NCI-H748 treated with DMSO at 0.1 percent for 48 hours (cell line): ENCODE results near the gene CLIC1.

Experiments used
- DNase-seq: peaks from one replicate; lab custom pipeline; 2025; lab: John Stamatoyannopoulos, UW

Gene CLIC1

GRCh38 chr6:31768363-31769257, 32.3 kb upstream of the CLIC1 start:
- DNase-seq: no peak

DNA sequence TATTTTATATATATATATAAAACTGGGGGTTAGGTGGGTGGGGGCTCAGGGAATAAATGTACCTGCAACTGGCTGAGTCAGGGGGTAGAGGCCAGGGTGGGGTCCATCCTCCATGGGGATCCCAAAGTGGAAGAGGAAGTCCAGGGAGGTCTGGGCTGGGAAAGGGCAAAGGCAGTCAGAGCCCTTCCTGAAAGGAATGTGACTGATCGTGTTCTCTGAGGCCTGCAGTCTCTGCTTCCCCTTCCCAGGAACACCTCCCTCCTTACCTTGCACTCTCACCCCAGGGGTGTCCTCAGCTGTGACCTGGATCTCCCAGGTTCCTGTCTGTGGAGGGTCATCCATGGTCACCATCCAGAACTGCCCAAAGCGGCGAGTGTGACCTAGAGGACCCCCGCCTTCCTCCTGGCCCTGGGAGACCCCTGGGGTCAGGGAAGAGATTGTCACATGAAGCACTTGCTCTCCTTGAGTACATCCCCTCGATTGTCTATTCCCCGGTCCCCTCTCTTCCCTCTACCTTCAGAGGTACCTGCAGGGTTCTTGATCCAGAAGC, 30.8 kb upstream of the CLIC1 start:
- no peak for DNase-seq

GRCh38 chr6:31765910-31766794, 29.8 kb upstream of the CLIC1 start:
- DNase-seq: no peak

GRCh38 chr6:31765559-31765909, 29.2 kb upstream of the CLIC1 start:
- DNase-seq: no peak

DNA sequence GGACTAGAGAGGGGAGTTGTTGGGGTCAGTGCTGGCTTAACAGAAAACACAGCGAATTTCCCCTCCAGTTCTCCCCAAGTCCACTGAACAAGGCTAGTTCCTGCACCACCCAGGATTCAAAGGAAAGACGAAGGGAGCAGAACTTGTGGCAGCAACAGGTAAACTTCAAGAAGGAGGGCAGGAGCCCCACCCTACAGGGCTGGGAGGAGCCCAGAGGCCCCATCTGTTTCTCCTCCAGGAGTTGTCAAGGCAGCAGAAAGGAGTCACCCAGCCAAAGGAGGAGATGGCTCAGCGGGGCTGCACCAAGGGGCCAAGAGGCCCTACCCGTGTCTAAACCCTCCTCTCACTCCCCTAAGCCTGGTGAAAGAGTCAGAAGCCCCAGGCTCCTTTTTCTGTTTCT, 27.9 kb upstream of the CLIC1 start:
- DNase-seq: no peak

DNA sequence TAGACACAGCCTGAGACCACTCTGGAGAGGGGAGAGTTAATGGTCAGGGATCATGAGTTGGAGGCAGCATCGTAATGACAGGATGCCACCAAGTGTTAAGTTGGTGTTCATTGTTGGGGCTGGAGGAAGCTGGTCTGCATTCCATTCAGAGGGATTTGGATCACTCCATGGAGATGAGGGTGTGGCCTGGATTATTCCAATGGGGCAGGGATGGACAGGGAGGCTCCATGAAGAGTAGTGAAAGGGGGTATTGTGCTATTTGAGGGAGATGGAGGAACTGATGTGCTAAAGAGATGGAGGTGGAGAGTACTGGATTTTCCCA, 27.2 kb upstream of the CLIC1 start:
- DNase-seq: no peak

DNA sequence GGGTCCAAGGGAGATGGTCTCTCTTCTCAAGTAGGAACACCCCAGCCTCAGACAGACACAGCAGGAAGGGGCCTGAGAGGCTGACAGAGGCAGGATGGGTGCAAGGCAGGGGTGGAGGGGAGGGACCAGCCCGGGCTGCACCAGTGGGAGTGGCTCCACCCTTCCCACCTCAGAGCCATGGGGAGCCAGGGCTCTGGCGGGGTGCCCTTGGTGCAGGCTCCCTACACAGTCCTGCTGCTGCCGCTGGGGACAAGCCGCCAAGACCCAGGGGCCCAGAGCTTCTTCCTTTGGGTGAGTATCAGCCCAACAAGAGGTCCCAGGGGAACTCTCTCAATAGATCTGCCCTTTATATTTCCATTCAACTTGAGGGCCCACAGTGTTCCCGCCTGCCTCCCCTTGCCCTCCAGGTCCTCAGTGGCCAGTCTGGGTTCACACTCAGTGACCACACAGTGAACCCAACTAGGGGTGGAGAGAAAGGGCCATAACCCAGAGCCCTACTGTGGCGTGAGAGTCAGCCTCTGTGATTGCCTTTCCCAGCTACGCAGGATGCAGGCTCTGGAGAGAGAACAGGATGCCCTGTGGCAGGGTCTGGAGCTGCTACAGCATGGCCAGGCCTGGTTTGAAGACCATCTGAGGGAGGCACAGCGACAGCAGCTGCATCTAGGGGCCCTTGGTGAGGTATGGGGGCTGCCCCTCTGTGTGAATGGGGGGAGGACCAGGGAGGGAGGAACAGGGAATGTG, 26.7 kb upstream of the CLIC1 start:
- no peak for DNase-seq

- no peak for DNase-seq
Measured at GRCh38 chr6:31762356-31762755, 26.0 kb upstream of the CLIC1 start, which contains the start of gene SAPCD1. TSS of gene SAPCD1 (plus strand) at chr6:31762656. CDS start at chr6:31763055, 399 bp downstream.

DNA sequence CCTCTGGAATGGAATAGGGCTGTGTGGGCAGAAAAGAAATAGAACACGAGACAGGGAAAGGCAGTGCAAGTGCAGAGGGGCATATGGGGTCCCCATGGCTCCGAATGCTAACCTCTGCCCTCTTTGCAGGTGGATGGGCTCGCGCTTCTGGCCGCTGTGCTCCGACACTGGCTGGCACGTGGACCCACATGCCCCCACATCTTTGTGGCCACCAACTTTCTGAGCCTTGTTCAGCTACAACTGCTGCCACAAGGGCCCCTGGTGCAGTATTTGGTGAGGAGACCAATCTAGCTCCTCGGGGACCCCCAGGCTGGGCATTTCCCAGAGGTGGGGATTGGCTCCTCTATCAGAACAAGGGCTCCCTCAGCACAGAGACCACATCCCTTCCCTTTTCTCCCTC, 25.0 kb upstream of the CLIC1 start:
- DNase-seq: no peak

GRCh38 chr6:31760790-31761189, 24.5 kb upstream of the CLIC1 start:
- no peak for DNase-seq

DNA sequence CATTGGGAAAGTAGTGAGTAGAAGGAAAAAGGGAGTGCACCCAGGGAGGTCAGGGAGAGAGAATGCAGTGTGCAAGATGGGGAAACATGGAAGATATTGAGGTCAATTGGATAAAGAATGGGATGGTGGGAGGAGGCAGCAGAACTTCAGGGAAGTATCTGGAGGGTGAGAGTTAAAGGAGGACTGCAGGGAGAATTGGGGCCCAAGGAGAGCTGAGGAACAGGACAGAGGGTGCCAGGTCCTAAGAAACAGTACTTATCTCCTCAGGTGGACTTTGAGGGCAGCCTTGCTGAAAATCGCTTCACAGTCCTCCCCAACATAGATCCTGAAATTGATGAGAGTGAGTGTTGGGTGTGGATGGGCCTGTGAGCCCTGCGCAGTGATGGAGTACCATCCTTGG, 22.0 kb upstream of the CLIC1 start:
- DNase-seq: no peak

DNA sequence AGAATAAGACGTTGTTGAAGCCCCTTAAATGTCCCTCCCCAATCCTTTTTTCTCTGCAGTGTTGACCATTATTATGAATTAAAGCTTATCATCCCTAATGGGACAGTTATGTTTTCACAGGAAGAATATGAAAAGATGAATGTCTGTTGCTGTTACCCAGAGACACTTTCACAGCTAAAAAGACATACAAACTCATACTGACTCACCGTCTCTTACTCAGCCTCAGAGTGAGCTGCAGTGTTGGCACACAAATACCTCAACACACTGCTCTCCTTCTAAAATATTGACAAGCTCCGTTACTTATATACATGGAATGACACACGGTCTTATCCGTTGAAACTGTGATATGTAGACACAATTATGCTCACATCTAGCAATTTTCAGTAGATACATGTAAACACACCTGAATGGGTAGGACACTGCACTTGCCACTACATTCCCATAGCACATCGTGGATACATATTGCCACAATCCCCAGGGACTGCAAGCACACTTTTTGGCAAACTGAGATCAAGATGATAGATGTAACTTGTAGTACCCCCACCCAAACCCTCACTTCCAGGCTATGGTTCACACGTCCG, 16.5 kb upstream of the CLIC1 start:
- DNase-seq: no peak

DNA sequence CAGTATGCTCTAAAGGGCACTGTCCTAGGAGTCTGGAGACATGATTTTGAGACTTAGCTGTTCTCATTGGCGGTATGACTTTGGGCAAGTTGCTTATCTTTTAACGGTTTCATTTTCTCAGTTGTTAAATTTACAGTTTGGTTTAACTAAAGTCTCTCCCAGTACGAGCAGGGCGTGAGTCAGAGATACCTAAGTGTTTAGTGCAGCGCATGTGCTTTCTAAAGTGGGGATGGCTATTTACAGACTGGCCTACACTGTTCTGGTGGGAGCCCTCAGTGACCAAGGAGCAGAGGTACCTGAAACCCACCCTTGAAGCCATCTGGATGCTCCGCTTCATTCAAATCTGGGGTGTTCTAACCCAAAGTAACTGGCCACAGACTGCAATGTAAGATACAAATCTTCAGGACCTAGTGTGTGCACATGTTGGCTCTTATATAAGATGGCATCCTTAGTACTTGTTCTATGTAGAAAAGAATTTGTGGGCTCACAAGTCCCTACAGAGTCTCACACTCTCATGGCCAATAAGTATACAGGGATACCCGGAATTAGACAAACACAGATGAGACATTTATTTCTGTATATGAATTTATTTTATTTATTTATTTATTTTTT, 14.2 kb upstream of the CLIC1 start:
- DNase-seq: no peak

DNA sequence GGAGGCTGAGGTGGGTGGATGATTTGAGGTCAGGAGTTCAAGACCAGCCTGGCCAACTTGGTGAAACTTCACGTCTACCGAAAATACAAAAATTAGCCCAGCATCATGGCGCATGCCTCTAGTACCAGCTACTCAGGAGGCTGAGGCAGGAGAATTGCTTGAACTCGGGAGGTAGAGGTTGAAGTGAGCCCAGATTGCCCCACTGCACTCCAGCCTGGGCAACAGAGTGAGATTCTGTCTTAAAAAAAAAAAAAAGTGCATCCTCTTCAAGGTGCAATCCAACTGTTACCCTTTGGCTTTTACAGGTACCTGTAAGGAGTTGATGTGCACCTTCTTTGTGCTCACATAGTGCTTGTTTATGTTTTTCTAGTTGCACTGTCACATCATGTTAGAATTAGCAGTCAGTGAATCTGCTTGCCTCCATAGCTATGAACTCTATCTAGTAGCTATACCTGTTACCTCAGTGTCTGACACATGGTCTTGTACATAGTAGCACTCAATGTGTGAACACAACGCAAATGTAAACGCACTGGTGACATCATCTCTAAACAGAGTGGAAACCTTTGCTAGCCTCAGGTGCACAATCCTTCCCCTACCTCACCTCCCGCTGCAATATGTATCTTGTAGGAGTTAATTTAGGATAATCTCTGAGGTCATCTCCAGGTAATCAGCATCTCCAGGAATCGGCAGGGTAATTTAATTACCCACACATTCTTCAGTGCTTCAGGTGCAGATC, 13.1 kb upstream of the CLIC1 start:
- no peak for DNase-seq

DNA sequence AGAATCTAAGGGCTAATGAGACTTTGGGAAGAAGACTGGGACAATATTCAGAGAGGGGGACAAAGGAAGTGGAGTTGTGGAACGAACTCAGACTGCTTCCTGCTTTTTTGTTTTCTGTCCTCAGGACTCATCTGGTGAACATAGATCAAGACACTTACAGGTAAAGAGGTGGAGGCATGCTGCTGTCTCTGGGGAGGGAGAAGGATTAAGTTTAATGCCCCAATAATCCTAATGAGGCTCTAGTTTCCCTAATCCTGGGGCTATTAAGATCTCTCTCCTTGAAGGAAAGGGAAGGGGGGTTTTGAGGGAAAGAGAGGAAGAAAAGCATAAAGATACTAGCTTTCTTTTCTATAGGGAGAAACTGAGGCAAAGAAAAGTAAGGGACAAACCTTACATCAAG, 8.1 kb upstream of the CLIC1 start:
- DNase-seq: no peak

DNA sequence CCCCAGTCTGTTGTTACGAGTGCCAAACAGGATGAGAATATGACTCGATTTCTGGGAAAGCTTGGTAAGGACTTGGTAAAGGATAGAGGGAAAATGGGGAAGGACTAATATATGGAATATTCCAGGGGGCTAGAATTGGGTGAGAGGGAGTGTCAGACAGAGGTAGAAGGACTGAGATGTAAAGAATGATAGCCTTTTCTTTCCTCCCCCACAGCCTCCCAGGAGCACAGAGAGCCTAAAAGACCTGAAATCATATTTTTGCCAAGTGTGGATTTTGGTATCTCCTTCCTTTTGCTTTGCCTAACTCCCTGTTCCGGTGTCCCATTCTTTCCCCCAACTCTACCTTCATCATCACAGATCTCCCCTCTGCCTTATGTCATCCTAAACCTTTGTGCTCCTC, 6.6 kb upstream of the CLIC1 start:
- no peak for DNase-seq

DNA sequence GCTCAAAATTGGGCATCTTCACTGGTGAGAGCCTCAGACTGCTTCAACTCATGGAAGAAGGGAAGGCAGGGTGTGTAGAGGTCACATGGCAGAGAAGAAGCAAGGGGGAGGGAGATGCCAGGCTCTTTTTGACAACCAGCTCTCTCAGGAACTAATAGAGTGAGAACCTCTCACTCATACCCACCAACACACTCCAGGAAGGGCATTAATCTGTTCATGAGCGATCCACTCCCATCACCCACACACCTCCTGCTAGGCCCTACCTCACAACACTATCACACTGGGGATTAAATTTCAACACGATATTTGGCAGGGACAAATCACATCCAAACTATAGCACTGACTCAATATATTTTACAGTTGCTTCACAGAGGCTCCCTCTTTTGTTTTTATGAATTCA, 5.5 kb upstream of the CLIC1 start:
- no peak for DNase-seq

DNA sequence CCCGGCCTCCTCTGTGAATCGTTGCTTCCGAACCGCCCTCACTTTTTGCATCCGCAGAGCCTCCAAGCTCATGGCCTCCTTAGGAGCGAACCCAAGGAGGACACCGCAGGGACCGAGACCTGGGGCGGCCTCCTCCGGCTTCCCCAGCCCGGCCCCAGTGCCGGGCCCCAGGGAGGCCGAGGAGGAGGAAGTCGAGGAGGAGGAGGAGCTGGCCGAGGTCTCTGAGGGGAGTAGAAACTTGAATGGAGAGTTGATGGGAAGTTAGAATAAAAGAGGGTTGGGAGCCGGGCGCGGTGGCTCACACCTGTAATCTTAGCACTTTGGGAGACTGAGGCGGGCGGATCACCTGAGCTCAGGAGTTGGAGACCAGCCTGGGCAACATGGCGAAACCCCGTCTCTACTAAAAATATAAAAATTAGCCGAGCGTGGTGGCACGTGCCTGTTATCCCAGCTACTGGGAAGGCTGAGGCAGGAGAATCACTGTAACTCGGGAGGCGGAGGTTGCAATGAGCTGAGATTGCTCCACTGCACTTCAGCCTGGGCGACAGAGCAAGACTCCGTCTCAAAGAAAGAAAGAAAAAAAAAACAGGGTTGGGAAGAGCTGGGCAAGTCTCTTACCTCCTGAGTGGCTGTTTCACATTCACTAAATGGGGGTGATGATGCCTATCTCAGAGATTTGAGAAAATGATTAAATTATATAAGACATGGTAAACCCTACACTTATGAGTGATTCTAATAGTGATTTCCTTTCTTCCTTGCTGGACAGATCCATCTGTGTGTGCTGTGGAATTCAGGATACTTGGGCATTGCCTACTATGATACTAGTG, 4.3 kb upstream of the CLIC1 start:
- DNase-seq: no peak

- peak; percentile 99 for DNase-seq
Measured at GRCh38 chr6:31739639-31740396, 3.5 kb upstream of the CLIC1 start, which contains the start of gene MSH5. TSS of gene MSH5 (plus strand) at chr6:31740005. CDS start at chr6:31740467, 462 bp downstream.
